K562 (cell line): Measurements from ENCODE around the gene HDAC7. TPM values are rescaled to one million over a fixed set of nuclear protein-coding genes. Genes with fewer than 3 reads are reported as not detected.

Source experiments
- ARID1B ChIP-seq: fragments of 450-650 bp; IDR thresholded peaks from 2 replicates; pipeline ENCODE4 v1.6.1; 2016; ENCODE audit warnings: antibody characterized with exemption, mild to moderate bottlenecking, inconsistent platforms
- DPF2 ChIP-seq: fragments of 450-650 bp; IDR thresholded peaks from 2 replicates; pipeline ENCODE4 v1.6.1; 2016
- KLF13 ChIP-seq: fragments of 450-650 bp; IDR thresholded peaks from 2 replicates; pipeline ENCODE4 v1.6.1; 2016; ENCODE audit warnings: missing genetic modification characterization, low read depth, mild to moderate bottlenecking, missing compliant biosample characterization, moderate library complexity, borderline replicate concordance
- MCM3 ChIP-seq: fragments of 450-650 bp; IDR thresholded peaks from 2 replicates; pipeline ENCODE4 v1.6.1; 2016
- MEF2D ChIP-seq: conservative IDR thresholded peaks from 2 replicates; pipeline ENCODE4 v1.6.1; 2016; ENCODE audit warnings: low read depth, missing genetic modification characterization, missing compliant biosample characterization
- MTA3 ChIP-seq: fragments of 450-650 bp; formaldehyde crosslinking; IDR thresholded peaks from 2 replicates; pipeline ENCODE4 v1.6.1; 2017; ENCODE audit warnings: mild to moderate bottlenecking, borderline replicate concordance
- RBBP5 ChIP-seq: fragments of 200-600 bp; sonication (generic); IDR thresholded peaks from 2 replicates; pipeline ENCODE4 v1.6.1; 2012; ENCODE audit warnings: borderline replicate concordance, mild to moderate bottlenecking, low read length, control low read depth, inconsistent platforms; ENCODE audit not compliant: insufficient read depth, poor library complexity, severe bottlenecking
- RHOXF2B ChIP-seq: fragments of 250-450 bp; sonication (Bioruptor Pico); conservative IDR thresholded peaks from 2 replicates; pipeline ENCODE4 v1.5.1; 2021
- SMARCB1 ChIP-seq: IDR thresholded peaks from 2 replicates; pipeline ENCODE4 v1.6.1; 2011; ENCODE audit warnings: improper control_type of control experiment, low read depth; ENCODE audit not compliant: insufficient read length
- SOX6 ChIP-seq: fragments of 450-650 bp; IDR thresholded peaks from 2 replicates; pipeline ENCODE4 v1.6.1; 2014; ENCODE audit warnings: mild to moderate bottlenecking
- TCF7 ChIP-seq: sonication (generic); IDR thresholded peaks from 2 replicates; pipeline ENCODE4 v1.6.1; 2016; ENCODE audit warnings: antibody characterized with exemption, borderline replicate concordance
- WHSC1 ChIP-seq: IDR thresholded peaks from one replicate; pipeline ENCODE4 v1.6.1; 2012; ENCODE audit warnings: low read length, control low read depth, inconsistent platforms
- ZBTB1 ChIP-seq: sonication (generic); formaldehyde crosslinking; IDR thresholded peaks from 2 replicates; pipeline ENCODE4 v1.8.1; 2023; ENCODE audit warnings: missing genetic modification reagents, low read depth, mild to moderate bottlenecking, borderline replicate concordance
- ZC3H4 ChIP-seq: sonication (generic); formaldehyde crosslinking; IDR thresholded peaks from 2 replicates; pipeline ENCODE4 v1.9.0; 2021; ENCODE audit warnings: missing genetic modification reagents, borderline replicate concordance
- ZNF778 ChIP-seq: fragments of 450-650 bp; formaldehyde crosslinking; IDR thresholded peaks from 2 replicates; pipeline ENCODE4 v1.4.0; 2020; ENCODE audit warnings: mild to moderate bottlenecking, moderate library complexity
- polyA plus RNA-seq, 8 experiments: library from polyadenylated mRNA; depleted of rRNA in 4 of 8; stranded (reverse) in 5 of 8; unstranded in 3 of 8; fragments of >200 nt; fragmentation: Nextera tagmentation in 2 of 8; fragmentation: Illumina TruSeq in 1 of 8; extraction: Ambion mirVana in 2 of 8; extraction: Trizol in 1 of 8; gene quantifications; 2 replicates each; pipeline versions ENCODE4 v1.2.1 to v1.2.3, GENCODE V29; 2011 to 2014; ENCODE audit warnings: inconsistent platforms in 1 of 8, missing spikeins in 1 of 8
- total RNA-seq, 7 experiments: library from RNA; depleted of rRNA in 6 of 7; stranded (reverse); fragments of >200 nt in 6 of 7; fragmentation: Illumina TruSeq in 2 of 7; extraction: Trizol in 2 of 7; gene quantifications; 2 replicates each; pipeline versions ENCODE4 v1.2.1 to v1.2.3, GENCODE V29; 2011 to 2021; ENCODE audit warnings: low replicate concordance in 1 of 7
- TF ChIP-seq, protein P1 (sequence below): sonication (generic); formaldehyde crosslinking; IDR thresholded peaks from 2 replicates; pipeline ENCODE4 v1.8.1; 2023; ENCODE audit warnings: mild to moderate bottlenecking, missing genetic modification reagents, moderate library complexity
- TF ChIP-seq, protein P2 (sequence below), 2 experiments: fragments of 250-450 bp in 1 of 2; fragments of 450-650 bp in 1 of 2; sonication (Bioruptor Pico) in 1 of 2; IDR thresholded peaks; 2 replicates each; pipeline versions ENCODE4 v1.6.1 to v1.8.0; 2016 to 2021; ENCODE audit warnings: mild to moderate bottlenecking in 2 of 2, moderate library complexity in 2 of 2, missing compliant biosample characterization in 1 of 2, missing genetic modification characterization in 1 of 2
- TF ChIP-seq, protein P3 (sequence below): fragments of 450-650 bp; IDR thresholded peaks from 2 replicates; pipeline ENCODE4 v1.7.0; 2016; ENCODE audit warnings: borderline replicate concordance

Gene HDAC7
- total and polyA plus RNA-seq, 9 of the 15 experiments (the other 6 are each of a cell fraction or from before 2014, with no cell fraction given), result 2.5 to 129 (median 31.1) TPM

DNA sequence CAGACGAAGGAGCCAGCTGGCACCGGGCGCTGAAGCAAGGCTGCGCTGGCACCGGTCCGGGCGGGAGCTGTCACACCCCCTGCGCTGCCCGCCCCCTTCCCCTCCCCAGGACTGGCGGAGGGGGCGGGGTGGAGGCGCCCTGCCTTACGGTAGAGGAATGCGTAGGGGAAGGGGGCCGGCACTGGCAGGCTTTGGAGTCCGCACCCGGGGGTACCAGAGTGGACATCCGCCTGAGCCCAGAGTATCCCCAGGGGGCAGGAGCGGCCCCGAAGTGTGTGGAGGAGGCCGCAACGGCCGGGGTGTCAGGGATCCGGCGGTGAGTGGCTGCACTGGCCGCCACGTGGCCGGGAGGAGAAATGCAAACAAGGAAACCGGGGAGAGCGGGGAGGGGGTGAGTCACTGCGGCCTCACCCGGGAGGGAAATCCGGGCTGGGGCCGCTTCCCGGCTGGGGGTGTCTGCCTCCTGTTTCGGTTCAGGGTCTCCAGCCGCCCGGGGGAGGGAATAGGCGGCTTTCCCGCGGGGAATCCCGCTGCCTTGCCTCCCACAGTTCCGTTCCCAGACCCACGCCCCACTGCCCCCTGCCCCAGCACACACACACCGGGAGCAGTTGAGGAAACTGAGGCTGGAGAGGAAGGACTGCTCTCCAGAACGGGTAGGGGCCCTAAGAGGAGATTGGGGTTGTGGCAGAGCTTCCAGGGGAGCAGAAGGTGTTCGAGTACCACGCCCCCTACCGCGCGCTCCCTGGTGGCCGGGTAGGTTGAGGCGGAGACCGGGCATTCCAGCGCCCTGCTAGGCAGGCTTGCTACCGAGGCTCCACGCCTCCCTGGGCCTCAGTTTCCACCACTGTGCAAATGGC is 60.6 kb downstream of the HDAC7 start, which contains the start of gene RAPGEF3 (continued):
- no peak; the same call in 1 of the 2 replicates for TF ChIP-seq ZBTB1 (CRISPR knock-in tag)
- peak; percentile 96 for TF ChIP-seq KLF13
- TF ChIP-seq, protein P1, sequence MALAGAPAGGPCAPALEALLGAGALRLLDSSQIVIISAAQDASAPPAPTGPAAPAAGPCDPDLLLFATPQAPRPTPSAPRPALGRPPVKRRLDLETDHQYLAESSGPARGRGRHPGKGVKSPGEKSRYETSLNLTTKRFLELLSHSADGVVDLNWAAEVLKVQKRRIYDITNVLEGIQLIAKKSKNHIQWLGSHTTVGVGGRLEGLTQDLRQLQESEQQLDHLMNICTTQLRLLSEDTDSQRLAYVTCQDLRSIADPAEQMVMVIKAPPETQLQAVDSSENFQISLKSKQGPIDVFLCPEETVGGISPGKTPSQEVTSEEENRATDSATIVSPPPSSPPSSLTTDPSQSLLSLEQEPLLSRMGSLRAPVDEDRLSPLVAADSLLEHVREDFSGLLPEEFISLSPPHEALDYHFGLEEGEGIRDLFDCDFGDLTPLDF (CRISPR knock-in tag), result peak; percentile 48; the same call in 1 of the 2 replicates
- TF ChIP-seq, protein P2, sequence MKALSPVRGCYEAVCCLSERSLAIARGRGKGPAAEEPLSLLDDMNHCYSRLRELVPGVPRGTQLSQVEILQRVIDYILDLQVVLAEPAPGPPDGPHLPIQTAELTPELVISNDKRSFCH (CRISPR knock-in tag; IDR thresholded peaks at IDR 0.05), result no peak
- TF ChIP-seq, protein P2 (tag; IDR thresholded peaks at IDR 0.05), result no peak
- no peak for TF ChIP-seq RHOXF2B (CRISPR knock-in tag)
- no peak for TF ChIP-seq ZNF778 (CRISPR knock-in tag)
- no peak for TF ChIP-seq RBBP5
- no peak for TF ChIP-seq MEF2D (tag)
- peak; percentile 62 for TF ChIP-seq MTA3
- TF ChIP-seq WHSC1, result no peak
- no peak for TF ChIP-seq SOX6
- no peak for TF ChIP-seq MCM3
- no peak for TF ChIP-seq ZC3H4 (CRISPR knock-in tag)
- peak; percentile 75 for TF ChIP-seq ARID1B
- TF ChIP-seq DPF2, result 0 out of 2 replicates have a peak, but pooled peaks have one; percentile 75
- TF ChIP-seq, protein P3, sequence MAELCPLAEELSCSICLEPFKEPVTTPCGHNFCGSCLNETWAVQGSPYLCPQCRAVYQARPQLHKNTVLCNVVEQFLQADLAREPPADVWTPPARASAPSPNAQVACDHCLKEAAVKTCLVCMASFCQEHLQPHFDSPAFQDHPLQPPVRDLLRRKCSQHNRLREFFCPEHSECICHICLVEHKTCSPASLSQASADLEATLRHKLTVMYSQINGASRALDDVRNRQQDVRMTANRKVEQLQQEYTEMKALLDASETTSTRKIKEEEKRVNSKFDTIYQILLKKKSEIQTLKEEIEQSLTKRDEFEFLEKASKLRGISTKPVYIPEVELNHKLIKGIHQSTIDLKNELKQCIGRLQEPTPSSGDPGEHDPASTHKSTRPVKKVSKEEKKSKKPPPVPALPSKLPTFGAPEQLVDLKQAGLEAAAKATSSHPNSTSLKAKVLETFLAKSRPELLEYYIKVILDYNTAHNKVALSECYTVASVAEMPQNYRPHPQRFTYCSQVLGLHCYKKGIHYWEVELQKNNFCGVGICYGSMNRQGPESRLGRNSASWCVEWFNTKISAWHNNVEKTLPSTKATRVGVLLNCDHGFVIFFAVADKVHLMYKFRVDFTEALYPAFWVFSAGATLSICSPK, result no peak
- TF ChIP-seq TCF7, result no peak
- no peak for TF ChIP-seq SMARCB1
- TF ChIP-seq, all 486 proteins: peak for 99
